GM19351 (cell line): Measurements from ENCODE around the gene SCN9A.
A peak's percentile ranks its signal among the peaks of the same experiment; 100 is the strongest.
"Not testable (repeated sequence)": the region's sequence is repeated elsewhere in the genome, so short reads cannot be mapped to it uniquely, and the experiment has no call there.

Experiments used
- ATAC-seq: cut with Tn5 transposase; IDR thresholded peaks from one replicate; pipeline ENCODE4 v1.9.1; 2021; ENCODE audit warnings: mild to moderate bottlenecking, moderate library complexity; ENCODE audit not compliant: unreplicated experiment

The SCN9A gene

DNA sequence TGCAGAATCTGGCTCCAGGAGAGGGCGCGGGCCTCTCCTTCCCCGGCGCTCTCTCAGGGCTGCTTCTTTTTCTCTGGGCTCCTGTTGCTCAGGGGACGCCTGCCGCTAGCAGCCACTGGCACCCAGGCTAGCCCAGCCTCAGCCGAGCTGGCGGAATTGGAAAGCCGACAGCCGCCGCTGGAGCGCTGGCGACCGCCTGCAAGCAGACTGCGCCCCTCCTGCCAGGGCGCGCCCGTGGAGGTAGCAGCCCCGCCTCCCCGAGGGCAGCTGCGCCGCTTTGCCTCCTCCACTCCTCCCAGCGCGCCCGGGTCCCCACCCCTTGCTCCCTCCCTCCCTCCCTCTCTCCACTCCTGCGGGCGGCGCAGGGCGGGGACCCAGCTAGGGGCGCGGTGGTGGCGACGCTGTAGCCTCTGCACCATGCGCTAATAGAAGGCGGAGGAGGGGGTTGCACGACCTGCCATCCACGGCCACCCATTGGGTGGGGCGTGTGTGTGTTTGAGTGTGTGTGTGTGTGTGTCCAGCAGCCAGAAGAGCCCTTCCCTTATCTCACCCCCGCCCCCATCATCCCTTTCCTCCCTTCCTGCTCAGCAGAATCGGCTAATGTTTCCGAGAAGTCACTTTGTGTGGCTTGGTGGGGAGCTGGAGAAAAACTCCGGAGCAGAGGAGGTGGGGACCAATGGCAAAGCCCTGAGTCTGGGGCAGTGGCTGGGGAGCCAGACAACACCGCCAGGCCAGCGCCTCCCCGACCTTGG is at the start of gene SCN9A:
TSS of gene SCN9A (minus strand) at position 209 of the 752 bp plus-strand sequence. CDS start 64,188 bp downstream, outside the sequence.
- peak; percentile 55 for ATAC-seq

DNA sequence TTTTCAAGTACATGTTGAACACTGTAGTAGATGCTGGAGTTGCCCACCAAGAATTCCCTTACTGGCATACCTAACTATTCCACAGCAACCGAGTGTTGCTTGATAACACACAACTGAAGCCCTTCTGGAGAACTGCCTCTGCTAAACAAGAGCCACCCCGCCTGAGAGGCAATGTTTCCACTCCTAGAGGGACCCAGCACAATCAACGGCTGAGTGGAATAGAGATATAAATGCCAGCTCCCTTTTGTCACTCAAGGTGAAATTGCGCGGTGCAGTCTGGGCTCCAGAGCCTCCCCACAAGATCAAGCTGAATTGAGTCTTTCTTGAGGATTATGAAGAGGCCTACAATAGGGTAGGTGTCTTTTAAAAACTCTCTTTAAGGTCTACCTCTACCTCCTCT is 49.1 kb upstream of the SCN9A start:
- ATAC-seq = no peak

DNA sequence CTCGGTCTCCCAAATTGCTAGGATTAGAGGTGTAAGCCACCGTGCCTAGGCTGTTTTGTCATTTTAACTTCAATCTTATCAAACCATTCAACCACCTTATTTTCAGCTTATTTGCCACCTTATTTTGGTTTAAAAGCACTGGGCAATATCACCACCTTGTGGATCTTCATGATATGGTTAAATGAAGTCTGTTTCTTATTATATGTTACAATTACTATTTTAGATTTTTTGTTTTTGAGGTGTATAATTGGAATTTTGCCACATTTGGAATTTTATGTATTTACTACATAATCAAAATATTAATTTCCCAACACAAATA is 43.8 kb upstream of the SCN9A start:
- peak; percentile 44 for ATAC-seq

DNA sequence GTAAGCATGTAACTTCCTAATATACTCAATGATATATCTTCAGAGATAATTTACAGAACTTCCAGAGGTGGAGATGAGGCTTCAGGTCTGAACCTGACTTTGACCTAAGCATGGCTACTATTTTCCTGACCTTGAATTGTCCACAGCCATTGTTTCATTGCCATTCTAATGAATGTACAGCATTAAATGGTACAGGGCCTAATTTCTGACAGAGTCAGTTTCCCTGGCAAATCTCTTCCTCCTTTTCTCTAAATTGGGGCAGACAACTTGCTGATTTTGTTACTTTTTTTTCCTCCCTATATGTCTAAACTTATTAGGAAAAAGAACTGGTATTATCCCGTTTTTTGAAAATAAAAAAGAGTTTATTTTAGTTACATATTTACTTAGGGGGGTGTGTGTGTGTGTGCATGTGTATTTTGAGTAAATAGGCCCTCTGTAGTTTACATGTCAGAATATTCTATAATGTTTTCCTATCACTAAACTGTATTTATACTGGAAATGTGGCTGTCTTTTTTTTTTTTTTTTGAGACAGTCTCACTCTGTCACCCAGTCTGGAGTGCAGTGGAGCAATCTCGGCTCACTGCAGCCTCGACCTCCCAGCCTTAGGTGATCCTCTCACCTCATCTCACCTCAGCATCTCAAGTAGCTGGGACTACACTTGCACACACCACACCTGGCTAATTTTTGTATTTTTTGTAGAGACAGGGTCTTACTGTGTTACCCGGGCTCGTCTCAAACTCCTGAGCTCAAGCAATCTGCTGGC is 43.3 kb upstream of the SCN9A start:
- ATAC-seq = peak; percentile 5

- ATAC-seq = peak; percentile 57
Measured at GRCh38 chr2:166417669-166418068, 41.9 kb upstream of the SCN9A start.

DNA sequence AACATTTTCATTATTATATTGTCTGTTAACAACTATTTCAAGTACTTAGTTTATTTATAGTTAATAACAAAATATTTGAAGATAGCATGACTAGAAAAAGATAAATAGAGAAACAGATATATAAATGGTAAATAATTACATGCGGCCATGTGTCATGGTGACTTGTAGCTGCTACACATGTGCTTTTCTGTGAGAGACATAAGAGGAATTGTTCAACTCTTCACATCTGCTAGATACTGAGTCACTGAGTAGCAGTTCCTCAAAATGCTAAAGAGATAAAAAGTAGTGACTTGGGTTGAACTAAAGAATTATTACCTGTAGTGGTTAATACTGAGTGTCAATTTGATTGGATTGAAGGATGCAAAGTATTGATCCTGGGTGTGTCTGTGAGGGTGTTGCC is 37.5 kb upstream of the SCN9A start:
- ATAC-seq = peak; percentile 38

GRCh38 chr2:166411473-166412230 is 35.9 kb upstream of the SCN9A start:
- no peak for ATAC-seq

- no peak for ATAC-seq
Measured at GRCh38 chr2:166410828-166411472, 35.2 kb upstream of the SCN9A start.

GRCh38 chr2:166407746-166408145 is 32.0 kb upstream of the SCN9A start:
- ATAC-seq = not testable (repeated sequence)

- no peak for ATAC-seq
Measured at GRCh38 chr2:166406374-166406773, 30.6 kb upstream of the SCN9A start.

DNA sequence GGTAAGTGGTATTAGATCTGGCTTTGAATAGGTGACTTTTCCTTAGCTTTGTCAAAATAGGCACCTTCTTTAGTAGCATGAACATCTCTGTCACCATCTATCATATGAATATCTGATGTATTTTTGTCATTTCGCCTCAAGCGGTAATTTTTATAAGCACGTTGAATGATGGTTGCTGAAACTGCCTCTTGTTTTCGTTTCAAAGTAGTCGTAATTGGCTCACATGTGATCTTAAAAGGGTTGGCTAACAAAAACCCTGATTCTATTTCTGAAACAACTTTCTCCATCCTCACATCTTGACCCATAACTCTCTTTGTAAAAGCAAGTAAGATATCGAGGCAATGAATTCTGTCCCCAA is 29.8 kb upstream of the SCN9A start:
- ATAC-seq = no peak

DNA sequence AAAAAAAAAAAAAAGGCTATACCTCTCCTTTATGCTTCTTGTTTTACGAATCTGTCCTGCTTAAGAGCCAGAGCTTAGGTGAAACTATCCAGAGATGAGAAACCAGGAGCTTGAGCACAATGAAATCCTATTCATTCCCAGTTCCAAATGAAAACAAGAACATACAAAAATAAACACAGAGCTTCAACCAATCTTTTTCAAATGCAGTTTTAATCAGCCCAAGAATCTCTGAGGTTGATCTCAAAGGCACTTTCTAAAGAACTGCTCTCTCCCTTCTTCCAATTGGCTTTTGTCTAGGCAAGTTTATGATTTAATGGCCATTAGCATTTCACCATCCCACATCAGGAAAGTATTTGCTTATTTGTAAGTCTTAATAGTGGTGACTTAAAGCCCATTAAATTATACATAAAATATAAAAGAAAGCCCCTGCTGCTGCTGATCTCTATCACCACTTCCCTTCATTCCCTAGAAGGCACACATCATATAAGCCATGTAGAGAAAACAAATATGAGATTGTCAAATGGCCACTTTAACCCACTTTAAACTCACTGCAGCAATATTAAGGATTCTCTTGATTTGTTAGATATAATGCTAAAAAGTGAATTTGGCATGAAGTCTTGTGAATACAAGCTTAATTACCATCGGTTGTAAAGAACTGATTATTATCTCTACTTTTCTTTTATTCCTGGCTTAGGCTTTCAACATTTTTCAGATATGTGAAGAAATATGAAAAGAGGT is 29.3 kb upstream of the SCN9A start:
- ATAC-seq = no peak

GRCh38 chr2:166394245-166394644 is 18.5 kb upstream of the SCN9A start:
- no peak for ATAC-seq

DNA sequence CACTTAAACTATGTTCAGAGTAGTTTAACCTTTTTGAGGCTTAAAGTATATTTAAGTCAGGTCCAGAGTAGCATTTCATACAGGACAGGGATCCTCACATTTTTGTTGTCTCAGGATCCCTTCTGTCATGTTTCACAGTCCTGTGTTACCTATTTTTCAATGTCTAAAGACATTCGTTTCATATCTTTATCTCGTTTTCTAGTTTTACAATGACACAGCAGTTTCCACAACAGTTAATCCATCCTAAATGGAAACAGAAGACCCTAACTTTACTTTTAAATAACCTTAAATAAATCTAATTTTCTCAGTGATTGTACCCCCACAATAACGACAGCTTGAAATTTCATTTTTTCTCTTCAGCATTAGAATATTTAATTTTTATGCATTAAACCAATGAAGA is 17.3 kb upstream of the SCN9A start:
- no peak for ATAC-seq

- ATAC-seq = no peak
Measured at GRCh38 chr2:166388481-166389070, 12.8 kb upstream of the SCN9A start.

DNA sequence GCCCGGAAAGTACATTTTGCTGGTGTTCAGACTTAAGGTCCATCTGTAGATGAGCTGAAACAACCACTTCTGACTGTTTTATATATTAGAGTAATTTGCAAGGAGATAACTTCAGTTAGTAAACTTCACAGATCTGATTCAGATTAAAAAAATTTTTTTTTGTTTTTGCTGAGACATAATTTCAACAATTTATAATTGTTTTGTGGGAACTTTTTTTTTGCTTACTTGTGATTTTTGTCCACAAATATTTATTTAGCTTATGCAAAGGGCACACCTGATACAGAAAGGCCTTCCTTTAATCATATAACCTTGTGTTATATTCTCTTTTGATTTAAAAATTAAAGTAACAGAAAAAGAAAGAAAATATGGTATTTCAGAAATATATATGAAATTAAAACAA is 9.6 kb upstream of the SCN9A start:
- ATAC-seq = no peak

GRCh38 chr2:166384774-166385173 is 9.0 kb upstream of the SCN9A start:
- ATAC-seq = peak; percentile 42

- no peak for ATAC-seq
Measured at GRCh38 chr2:166382448-166382847, 6.7 kb upstream of the SCN9A start.

DNA sequence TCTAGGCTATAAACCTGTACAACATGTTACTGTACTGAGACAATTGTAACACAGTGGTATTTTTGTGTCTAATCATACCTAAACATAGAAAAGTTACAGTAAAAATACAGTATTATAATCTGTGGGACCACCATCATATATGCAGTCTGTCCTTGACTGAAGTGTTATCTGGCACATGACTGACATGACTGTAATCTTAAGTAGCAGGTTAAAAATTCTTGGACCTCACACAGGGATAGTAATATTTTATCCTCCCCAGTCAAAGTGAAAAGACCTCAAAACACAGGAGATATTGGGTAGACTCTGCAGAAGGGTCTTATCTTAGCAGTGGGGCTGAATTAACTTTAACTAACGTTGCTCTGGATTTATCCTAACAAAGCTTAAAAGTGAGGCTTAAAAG is 4.9 kb upstream of the SCN9A start:
- ATAC-seq = no peak

GRCh38 chr2:166376873-166377272 is 1.1 kb upstream of the SCN9A start:
- ATAC-seq = no peak
